HG02852 (cell line): ENCODE results near the gene RAVER1.
"Not testable (repeated sequence)": the region's sequence is repeated elsewhere in the genome, so short reads cannot be mapped to it uniquely, and the experiment has no call there.

ENCODE experiments used
- ATAC-seq: cut with Tn5 transposase; IDR thresholded peaks from one replicate; pipeline ENCODE4 v1.9.1; 2021; ENCODE audit warnings: mild to moderate bottlenecking, moderate library complexity; ENCODE audit not compliant: unreplicated experiment

Gene RAVER1

DNA sequence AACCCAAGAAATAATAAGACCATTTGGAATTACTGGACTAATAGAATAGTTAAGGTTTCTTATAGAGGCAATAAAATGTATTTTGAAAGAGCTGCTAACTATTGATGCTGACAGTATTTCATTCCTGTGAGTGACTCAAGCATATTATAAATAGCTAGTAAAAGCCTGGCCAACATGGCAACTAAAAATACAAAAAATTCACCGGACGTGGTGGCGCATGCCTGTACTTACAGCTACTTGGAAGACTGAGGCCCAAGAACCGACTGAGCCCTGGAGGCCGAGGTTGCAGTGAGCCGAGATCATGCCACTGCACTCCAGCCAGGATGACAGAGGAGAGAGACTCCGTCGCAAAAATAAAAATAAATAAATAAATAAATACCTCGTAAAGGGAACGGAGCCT lies 11.5 kb upstream of the RAVER1 start:
- ATAC-seq, result no peak

- no peak for ATAC-seq
These were observed 10.2 kb upstream of the RAVER1 start for GRCh38 chr19:10343495-10343894.

GRCh38 chr19:10339977-10340376 lies 6.6 kb upstream of the RAVER1 start:
- ATAC-seq, result no peak

DNA sequence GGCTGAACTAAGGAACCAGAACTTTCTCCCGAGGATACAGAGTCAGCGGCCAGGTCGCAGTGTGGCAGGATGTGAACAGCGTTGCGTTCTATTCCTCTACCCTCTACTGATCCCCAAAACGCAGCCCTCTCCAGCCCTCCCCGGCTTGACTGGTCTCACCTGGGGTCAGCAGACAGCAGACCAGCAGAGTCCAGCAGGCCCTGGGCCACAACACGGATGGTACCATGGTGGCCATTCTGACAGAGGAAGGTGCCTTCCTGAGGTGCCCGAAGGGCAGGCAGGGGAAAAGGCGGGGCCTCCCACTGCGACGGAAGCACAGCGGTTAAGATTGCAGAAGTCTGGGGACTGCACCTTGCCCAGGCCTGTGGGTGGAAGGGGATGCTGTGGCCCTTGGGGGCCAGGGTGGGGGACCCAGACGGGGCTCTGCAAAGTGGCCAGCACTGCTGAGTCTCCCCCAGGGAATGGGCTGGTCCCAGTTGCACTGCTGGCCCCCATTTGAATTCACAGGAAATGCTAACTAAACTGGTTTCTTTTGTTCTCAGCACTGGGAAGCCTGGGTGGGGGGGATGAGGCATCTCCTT lies 6.1 kb upstream of the RAVER1 start, which contains the start of gene ICAM3:
Gene ICAM3, minus strand, starts transcription at position 245 of the 581 bp plus-strand sequence. Its CDS starts 10 bp downstream, at position 235.
- ATAC-seq, result peak; percentile 75

DNA sequence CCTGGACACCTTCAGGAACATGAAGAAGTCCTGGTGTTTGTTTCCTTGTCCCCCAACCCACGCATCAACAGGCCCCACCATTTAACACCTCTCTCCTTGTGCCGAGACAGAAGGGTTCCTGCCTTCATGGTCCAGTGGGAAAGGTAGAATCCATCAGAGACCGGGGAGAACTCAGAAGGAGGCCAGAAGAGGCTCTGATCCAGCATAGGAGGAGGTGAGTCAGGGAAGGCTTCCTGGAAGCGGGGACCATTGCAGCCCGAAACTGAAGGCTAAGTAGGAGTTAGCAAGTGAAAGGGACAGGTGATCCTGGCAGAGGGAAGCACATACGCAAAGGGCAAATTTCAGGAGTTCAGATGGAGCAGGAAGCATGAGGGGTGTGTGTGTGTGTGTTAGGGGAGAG lies 5.6 kb upstream of the RAVER1 start:
- no peak for ATAC-seq

DNA sequence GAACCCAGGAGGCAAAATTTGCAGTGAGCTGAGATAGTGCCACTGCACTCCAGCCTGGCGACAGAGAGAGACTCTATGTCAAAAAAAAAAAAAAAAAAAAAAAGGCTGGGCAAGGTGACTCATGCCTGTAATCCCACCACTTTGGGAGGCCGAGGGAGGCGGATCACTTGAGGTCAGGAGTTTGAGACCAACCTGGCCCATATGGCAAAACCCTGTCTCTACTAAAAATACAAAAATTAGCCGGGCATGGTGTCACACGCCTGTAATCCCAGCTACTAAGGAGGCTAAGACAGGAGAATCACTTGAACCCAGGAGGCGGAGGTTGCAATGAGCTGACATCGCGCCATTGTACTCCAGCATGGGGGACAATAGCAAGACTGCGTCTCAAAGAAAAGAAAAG lies 3.4 kb upstream of the RAVER1 start:
- ATAC-seq, result not testable (repeated sequence)

- no peak for ATAC-seq
These were observed 2.1 kb upstream of the RAVER1 start for GRCh38 chr19:10335352-10335985.

DNA sequence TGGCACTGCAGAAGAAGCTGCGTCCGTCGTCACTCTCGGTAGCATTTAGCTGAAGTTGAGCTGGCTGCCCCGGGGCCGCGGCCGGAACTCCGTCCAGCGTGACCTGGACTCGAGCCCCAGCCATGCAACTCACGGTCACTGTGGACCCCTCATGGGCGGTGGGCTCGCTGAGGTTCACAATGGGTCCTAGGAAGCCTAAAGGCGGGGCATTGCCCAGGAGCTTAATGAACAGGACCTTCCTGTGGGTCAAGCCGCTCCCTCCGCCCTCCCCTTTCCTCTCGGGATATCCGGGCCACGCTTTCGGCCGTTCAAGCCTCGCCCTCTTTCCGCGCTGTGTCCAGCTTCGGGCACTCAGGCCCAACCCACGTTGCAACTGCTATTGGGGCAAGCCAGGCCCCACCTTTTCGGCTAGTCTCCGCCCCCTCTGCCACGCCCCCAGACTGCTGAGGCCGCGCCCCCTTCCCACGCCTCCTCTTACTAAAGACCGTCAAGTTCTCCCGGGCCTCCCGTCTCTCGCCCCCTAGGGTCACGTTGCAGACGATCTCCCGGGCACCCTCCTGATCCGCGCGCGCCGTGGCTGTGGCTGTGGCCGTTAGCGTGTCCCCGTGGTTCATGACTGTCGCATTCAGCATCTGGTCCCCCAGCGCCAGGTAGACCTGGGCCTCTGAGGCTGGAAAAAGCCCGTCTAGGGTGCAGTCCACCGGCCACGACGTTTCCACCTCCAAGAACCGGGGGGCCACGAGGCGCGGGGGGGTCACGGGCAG lies 1.4 kb upstream of the RAVER1 start:
- ATAC-seq, result no peak

DNA sequence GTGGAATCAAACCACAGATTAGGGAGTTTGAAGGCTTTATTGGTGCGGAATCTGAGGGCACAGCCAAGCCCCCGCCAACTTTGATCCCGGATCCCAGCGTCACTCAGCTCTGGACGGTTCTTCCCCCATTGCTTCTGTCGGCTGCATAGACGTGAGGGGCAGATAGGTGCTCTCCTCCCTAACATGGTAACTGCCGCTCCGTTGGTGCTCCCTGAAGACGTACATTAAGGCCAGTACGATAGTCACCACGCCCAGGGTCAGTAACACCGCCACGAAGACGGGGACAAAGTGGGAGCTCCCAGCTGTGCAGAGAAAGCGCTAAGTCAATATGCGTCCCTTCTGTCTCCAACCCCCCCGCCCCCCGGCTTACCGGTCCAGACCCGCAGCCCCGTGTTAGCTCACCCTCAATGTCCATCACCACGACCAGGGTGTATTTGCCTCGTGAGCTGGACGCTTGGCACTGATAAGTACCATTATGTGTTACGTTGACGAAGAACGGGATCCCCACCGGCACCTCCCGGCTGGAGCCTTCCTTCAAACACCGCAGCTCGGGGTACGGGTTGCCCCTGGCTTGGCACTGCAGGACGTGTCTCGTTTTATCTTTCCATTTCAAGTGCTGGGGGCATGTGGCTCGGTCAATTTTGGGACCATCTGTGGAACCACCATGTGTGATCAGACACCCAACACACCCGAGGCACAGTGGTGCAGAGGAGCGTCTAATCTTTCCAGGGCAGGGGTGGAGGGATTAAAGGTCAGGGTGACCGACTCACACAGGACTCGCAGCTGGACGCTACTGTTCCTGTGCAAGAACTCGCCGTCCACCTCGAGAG lies 644 bp upstream of the RAVER1 start:
- no peak for ATAC-seq

DNA sequence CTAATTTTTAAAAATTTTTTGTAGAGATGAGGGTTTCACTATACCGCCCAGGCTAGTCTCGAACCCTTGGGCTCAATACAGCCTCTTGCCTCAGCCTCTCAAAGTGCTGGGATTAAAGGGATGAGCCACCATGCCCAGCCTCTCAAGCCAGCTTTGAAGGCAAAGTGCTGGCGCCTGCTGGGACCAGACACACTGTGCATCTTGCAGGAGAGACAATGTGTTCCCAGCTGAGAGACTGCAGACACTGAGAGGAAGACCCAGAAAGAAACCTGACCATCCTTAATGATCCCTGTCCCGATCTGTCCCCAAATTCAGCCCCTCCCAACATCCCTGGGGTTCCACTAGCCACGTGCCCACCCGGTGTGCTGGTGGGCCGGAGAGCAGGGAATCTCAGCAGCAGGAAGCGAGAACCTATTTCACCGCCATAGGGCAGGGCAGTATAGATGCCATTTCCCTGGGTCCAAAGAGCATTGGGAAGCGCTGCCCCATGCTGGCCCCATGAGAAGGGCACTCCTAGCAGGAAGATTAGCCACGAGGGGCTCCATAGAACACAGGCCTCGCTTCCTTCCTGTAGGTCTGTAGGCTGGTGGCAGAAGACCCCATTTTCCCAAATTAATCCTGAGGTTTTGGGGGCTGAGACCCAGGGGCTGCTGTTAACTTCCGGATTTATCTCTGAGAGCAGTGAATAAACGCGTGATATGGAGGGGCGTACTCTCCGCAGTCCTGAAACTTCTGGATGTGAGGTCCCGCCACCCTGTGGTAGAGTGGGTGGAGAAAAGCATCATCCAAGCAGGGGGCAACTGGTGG lies 968 bp downstream of the RAVER1 start:
- no peak for ATAC-seq

GRCh38 chr19:10329555-10329954 lies 3.8 kb downstream of the RAVER1 start:
- ATAC-seq, result no peak

- no peak for ATAC-seq
These were observed 4.5 kb downstream of the RAVER1 start for GRCh38 chr19:10328558-10329429.

- ATAC-seq, result no peak
These were observed 5.5 kb downstream of the RAVER1 start for GRCh38 chr19:10327793-10328192.

GRCh38 chr19:10325732-10326131 lies 7.6 kb downstream of the RAVER1 start:
- ATAC-seq, result no peak

GRCh38 chr19:10321874-10322835 lies 11.2 kb downstream of the RAVER1 start:
- ATAC-seq, result no peak

GRCh38 chr19:10321417-10321797 lies 11.9 kb downstream of the RAVER1 start:
- no peak for ATAC-seq

GRCh38 chr19:10320602-10321416 lies 12.5 kb downstream of the RAVER1 start:
- ATAC-seq, result no peak
